ENCODE measurements around the gene CDH1.
A peak's percentile ranks its signal among the peaks of the same experiment; 100 is the strongest.

Gene CDH1

DNA sequence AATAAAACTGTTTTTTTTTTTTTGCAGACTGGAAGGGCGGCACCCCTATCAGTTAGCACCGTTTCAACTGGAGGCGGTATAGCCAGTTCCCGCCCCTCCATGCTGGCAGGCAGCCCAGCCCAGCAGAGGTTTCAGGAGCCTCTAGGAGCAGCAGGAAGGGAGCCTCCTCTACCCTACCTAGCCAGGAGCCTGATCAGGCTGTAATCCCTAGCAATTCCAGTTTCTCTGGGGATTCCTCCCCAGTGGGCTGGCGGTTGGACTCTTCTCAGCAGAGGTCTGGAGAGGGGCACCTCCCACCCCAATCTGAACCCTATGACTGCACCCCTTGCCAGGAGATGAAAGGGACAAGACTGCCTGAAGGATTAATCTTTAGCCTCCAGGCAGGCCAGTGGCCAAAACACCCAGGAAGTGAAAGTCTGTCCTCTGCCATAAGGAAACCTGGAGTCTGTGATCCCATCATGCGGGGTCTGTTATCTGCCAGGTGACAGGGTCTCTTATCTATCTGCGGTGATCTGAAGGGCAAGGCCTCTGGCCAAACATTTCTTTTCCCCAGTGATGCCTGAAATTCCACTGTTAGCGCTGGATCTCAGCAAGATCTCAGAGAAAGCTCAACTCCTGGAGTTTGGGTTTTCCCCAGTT, 4.9 kb upstream of the CDH1 start:
- no peak for DNase-seq

DNA sequence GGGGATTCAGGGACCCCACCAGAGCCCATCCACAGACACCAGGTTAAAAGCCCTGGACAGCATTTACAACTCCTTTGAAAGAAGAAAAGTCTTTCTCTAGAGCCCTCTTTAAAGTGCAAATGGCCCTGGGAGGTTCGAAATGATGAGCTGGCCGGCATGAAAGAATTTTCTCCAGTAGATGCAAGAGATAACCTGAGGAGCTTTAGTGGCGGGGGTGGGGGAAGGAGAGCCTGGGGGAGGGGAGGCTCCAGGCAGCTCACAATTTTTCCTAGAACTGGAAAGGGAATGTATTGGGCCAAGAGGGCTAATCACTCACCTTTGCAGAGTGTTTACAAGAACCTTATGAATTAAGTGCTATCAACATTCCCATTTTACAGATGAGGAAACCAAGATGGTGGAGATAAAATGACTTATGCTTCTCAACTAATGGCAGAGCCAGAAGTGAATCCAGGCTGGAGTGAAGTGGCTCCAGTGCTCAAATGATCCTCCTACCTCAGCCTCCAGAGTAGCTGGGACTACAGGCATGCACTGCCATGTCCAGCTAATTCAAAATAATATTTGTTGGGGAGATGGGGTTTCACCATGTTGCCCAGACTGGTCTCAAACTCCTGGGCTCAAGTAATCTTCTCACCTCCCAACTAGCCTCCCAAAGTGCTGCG, 4.2 kb upstream of the CDH1 start:
- DNase-seq: no peak

DNA sequence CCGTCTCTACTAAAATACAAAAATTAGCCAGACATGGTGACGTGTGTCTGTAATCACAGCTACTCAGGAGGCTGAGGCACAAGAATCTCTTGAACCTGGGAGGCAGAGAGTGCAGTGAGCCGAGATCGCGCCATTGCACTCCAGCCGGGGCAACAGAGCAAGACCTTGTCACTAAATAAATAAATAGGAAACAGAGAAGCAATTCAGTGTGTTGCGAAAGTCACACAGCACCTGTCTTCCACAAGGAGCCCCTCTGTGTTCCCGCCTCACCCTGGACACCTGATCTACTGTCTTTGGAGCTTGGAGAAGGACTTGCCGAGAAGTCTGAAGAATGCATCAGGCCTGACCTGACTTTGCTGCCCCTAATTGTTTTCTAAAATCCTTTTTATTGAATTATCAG, 3.5 kb upstream of the CDH1 start:
- no peak for DNase-seq

DNA sequence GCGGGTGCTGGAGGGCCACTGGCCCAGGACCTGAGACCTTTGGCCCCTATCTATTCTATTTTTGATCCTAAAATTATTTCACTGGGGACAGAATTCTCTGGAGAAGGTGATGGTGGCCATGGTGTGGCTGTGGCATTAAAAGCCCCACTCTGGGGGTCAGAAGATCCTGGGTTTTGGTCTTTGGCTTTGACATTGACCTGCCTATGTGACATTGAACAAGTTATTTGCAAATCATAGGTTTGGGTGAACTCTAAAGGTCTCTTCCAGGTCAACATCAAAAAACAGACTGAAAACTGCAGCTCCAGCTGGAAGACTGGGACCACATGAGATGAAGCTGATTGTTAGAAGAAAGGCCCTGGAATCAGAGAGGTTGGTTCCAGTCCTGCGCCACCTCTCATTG, 2.3 kb upstream of the CDH1 start:
- DNase-seq: no peak

DNA sequence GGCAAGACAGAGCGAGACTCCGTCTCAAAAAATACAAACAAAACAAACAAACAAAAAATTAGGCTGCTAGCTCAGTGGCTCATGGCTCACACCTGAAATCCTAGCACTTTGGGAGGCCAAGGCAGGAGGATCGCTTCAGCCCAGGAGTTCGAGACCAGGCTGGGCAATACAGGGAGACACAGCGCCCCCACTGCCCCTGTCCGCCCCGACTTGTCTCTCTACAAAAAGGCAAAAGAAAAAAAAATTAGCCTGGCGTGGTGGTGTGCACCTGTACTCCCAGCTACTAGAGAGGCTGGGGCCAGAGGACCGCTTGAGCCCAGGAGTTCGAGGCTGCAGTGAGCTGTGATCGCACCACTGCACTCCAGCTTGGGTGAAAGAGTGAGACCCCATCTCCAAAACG, 531 bp upstream of the CDH1 start:
- DNase-seq: no peak

DNA sequence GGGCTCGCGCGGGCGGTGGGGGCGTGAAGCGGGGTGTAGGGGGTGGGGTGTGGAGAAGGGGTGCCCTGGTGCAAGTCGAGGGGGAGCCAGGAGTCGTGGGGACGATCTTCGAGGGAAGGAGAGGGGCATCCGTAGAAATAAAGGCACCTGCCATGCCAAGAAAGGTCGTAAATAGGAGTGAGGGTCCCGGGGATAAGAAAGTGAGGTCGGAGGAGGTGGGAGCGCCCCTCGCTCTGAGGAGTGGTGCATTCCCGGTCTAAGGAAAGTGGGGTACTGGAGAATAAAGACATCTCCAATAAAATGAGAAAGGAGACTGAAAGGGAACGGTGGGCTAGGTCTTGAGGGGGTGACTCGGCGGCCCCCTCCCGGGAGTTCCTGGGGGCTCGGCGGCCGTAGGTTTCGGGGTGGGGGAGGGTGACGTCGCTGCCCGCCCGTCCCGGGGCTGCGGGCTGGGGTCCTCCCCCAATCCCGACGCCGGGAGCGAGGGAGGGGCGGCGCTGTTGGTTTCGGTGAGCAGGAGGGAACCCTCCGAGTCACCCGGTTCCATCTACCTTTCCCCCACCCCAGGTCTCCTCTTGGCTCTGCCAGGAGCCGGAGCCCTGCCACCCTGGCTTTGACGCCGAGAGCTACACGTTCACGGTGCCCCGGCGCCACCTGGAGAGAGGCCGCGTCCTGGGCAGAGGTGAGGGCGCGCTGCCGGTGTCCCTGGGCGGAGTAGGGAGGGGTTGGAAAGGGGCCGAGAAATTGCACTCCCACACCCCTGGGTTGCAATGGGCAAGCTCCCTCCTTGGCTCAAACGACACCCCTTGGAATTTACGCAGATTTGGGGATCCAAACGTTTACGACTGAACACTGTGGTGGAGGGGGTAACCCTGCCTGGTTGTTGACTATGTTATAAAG, 888 bp downstream of the CDH1 start:
- peak in 1 of 14 donors; percentile 18 for DNase-seq

DNA sequence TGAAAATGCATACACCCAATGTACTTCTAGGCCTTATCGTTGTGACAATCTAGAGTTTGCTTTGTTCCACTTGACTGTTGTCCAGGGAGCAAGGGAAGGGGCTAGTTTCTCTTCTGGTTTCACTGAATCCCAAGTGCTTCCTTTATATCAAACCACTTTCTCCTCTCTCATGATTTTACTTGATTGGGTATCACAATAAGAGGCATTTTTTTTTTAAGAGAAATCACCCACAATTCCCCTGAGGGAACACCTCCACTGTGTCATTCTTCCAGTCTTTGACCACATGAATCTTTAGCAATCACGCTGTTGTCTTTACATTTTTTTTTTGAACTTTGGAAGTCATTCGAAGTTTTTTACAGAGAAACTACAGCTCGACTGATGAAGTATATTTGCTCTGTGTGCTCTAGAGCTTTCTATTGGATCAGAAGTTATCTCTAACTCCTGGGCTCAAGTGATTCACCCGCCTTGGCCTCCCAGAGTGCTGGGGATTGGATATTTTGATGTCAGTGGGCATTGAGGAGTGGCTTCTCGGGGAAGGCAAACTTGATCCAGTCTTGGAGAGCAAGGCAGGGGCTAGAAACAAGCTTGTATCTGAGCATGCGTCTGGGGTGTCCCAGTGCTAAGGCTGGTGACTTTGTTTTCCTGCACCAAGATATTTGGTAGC, 3.0 kb downstream of the CDH1 start:
- no peak for DNase-seq

DNA sequence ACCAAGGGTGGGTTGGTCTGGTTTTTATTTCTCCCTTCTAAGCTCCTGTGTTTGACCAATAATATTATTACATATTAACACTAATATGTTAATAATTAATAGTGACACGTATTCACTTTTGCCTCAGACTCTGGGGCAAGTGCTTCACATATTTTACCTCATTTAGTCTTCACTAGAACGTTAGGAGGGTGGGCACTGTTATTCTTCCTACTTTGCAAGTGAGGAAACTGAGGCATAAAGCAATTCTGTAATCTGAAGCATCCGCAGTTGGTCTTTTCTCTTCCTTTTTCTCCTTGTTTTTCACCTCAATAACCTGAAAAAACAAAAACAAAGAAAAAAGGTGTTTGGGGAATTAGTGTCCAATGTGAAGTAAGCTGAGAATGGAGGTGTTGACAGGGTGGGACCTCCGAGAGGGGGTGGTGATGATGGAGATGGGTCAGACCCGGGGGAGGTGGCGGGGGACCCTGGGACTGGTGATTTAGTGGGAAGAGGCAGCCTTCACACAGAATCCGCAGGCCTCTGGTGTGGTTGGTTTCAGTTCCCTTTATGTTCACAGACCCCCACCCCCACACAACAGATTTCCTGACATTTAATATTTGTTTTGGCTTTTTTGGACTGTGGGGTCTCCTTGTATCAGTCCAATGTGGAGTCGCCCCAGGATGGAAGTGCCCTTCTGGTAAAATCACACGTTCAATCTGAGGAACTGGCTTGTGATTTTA, 3.7 kb downstream of the CDH1 start:
- DNase-seq: no peak

DNA sequence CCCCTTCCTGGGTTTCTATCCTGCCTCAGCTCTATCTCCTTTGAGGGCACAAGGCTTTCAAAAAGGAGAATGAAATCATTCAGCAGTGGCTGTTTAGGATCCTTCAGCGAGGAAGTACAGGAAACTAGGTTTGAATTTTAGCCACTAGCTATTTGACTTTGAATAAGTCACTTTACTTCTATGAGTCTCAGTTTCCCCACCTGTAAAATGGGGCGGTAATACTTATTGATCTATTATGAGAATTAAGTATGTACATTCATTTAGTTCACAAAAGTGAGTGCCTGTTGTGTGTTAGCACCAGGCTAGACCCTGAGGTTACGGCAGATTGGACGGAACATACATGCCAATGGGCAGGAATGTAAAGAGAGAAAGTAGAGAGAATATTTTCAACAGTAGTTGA, 6.6 kb downstream of the CDH1 start:
- DNase-seq: no peak

DNA sequence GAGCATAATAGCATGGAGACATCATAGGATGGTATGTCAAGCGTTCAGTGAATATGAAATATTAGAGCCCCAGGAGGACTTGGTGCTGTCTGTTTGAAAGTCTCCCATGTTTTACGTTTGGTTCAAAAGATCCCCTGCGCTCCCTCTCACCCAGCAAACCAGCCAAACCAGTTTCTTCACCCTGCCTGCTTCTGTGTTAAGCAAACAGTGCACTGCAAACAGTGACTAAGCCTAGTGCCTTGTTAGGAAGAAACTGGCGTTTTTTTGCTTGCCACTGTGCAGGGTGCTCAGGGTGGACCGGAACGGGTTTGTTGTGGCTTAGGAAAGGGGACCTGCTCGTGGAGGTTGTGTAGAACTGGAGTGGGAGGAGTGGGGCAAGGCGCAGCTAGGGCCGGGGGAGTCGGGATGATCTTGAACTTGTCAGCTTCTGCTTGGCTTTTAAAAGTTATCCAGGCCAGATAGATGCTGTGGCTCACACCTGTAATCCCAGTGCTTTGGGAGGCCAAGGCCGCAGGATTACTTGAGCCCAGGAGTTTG, 7.7 kb downstream of the CDH1 start:
- DNase-seq: no peak

DNA sequence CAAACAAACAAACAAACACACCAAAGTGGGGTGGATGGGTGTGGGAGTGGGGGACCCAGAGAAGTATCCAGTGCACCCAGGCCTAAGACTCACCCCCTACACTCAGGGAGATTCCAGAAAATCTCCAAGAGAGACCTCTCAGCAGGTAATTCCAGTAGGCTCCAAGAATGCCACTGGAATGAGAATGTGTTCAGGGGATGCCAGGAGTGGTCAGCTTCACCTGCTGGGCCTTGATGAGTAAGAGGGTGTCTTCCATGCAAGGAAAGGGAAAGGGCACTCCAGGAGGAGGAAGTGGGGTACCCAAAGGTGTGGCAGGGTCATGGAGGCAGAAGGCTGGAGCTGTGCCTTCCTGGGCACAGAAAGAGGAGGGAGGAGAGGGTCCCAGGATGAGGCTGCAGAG, 9.9 kb downstream of the CDH1 start:
- no peak for DNase-seq

DNA sequence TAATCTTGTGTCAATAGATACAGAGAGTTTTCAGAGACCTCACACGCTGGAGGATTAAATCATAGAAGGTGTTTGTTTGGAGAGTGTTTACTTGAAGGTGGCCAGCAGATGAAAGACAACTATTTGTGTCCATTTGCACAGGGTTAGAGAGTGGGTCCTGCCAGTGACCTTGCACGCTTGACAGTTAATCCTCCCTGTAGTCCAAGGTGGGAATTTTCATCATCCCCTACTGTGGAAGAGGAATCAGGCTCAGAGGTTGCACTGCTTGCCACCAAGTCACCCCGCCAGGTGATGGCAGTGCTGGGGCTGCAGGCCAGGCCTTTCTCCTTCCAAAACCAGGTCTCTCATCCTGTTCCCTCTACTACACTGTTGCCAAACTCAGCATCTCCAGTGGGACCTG, 12.3 kb downstream of the CDH1 start:
- no peak for DNase-seq

DNA sequence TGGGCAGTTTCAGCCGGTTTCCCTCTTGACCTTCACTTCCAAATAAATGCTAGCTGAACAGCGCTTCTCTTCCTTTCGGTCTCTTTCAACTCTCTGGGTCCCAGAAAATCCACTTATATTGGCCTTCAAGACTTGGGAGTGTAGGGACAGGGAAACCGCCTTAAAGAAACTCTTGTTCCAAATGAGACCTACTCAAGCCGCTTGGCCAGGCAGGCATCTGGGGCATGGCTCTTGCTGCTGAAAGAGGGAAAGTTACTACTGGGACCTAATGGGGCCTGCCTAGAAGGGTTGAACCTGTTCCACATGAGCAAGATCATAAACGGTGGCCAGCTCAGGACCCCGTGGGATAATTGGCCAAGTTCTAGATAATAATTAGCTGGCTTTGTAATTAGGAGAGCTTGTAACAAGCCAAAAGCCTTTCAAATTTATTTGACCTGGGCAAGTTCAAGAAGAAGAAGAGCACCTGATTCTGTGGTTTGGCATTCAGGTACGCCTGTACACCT, 13.2 kb downstream of the CDH1 start:
- no peak for DNase-seq

DNA sequence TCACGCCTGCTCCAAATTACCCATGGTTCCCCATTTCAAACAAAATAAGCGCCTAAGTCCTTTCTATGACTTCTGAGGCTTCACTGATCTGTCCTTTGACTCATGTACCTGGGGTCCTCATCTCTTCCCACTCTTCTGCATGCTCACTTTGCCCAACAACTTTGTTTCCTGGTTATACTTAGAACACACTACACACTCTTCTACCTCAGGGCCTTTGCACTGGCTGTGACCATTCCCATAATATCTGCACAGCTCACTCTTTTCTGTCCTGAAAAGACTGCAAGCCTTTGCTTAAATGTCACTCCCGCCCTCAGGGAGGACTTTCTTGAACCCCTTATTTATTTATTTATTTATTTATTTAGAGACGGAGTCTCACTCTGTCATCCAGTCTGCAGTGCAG, 14.1 kb downstream of the CDH1 start:
- DNase-seq: no peak

DNA sequence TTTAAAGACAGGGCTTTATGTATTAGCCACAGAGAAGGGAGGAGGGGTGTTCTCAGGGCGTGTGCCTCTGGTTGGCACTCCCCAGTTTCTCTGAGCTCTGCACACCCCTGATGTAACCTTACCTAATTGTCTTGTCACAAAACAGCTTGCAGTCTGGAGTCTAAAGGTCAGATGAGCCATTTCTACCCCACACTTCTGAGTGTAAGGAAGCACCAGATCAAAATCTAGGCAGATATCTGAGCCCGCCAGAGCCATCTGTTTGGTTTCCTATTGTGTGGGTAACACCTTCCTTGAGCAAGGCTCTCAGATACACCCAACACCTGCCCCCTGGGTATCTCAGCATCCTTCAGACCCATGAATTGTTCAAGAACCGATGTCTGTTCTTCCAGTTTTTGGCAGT, 15.5 kb downstream of the CDH1 start:
- DNase-seq: no peak

DNA sequence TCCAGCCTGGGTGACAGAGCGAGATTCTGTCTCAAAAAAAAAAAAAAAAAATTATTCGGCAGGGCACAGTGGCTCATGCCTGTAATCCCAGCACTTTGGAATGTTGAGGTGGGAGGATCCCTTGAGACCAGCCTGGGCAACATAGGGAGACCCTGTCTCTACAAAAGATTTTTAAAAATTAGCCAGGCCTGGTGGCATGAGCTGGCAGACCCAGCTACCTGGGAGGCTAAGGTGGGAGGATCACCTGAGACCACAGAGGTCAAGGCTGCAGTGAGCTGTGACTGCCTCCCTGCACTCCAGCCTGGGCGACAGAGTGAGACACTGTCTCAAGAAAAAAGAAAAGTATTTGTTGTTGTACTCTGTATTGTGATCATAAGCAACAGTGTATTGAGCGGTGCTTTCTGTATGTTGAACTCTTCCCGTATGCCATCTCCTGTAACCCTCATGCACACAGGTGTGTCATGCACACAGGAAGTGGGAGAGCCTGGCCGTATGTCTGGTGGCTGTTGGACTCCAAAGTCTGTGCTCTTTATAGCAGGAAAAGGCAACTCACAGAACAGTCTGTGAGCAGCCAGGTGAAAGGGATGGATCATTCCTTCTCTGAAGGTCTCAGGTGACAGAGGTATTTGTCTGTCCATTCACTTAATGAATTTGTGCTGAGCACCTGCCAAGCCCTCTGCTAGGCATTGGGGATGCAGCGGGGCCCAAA, 17.1 kb downstream of the CDH1 start:
- DNase-seq: no peak

DNA sequence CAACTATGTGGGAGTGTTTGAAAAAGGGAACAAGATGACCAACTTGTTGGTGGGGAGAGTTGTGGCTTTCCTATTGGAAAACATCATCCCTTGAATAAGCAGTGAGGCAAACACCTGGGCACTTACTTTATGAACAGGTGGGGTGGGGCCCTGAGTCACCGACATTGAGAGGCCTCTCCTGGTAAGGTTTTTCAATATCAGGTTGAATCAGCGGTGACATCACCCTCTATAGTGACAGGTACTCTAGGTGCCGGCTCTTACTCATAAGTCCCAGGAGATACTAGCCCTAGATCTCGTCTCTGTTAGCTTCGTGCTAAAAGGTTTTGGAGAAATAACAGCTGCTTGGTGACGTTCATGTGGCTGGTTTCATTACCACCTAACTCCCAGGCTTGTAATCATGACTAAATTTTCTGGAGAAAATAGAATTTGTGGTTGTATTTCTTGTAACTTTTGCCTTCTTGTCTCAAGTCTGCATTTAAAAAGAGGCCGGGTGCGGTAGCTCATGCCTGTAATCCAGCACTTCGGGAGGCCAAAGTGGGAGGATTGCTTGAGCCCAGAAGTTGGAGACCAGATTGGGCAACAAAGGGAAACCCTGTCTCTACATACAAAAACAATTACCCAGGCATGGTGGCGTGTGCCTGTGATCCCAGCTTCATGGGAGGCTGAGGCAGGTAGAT, 19.3 kb downstream of the CDH1 start:
- DNase-seq: no peak

DNA sequence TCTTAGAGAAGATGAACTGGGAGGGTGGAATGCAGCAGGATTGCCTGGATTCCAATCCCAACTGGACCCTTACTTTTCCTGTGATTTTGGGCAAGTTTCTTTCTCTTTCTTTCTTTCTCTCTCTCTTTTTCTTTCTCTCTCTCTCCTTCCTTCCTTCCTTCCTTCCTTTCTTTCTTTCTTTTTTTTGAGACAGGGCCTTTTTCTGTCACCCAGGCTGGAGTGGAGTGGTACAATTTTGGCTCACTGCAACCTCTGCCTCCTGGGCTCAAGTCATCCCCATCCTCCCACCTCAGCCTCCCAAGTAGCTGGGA, 20.5 kb downstream of the CDH1 start:
- no peak for DNase-seq

DNA sequence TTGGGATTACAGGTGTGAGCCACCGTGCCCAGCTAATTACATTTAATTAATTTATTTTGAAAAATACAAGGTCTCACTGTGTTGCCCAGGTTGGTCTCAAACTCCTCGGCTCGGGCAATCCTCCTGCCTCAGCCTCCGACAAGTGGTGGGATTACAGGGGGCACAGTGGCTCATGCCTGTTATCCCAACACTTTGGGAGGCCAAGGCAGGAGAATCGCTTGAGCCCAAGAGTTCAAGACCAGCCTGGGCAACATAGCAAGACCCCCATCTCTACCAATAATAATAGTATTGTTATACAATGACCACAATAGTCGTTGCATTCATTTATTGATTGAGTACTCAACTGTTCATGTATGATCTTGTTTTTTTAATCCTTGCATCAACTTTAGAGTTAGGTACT, 22.0 kb downstream of the CDH1 start:
- no peak for DNase-seq

DNA sequence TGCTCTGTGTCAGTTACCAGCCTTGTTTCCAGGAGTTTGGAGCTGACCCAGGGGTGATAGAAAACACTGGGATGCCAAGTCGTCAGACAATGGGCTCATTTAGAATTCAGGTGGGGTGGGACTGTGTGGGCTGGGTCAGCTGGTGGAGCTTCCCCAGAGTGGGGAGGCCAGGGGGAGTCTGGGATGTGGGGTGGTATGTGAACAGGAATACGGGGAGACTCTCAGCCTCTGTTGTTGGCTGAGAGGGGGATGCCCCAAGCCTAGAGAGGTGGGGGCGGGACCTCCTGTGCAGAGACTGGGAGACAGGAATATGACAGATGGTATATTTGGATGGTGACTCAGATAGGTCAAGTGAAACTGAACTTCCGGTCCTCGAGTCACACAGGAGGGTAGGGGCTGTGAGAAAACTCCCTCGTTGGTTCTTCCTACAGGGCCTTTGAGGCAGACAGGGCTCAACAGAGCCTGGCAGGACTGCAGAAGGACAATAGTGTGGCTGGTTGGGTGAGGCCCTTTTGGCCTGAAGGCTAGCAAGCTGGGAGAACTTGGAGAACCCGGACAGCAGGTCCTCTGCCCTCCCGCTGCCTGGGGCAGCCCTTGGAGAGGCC, 23.7 kb downstream of the CDH1 start:
- DNase-seq: peak in 8 of 14 donors; percentile 8 to 60 (median 28)
